B cell (primary cell): ENCODE results near the gene MIPOL1. TPM values are rescaled to one million over a fixed set of nuclear protein-coding genes. Genes with fewer than 3 reads are reported as not detected.

ENCODE experiments used
- ATAC-seq: fragments of 200-7000 bp; cut with Tn5 transposase; one replicate; pipeline ENCODE4 v1.10.0; 2021; ENCODE audit warnings: low read depth, mild to moderate bottlenecking, moderate number of reproducible peaks, moderate library complexity
- CTCF ChIA-PET: fragments of 350-600 bp; sonication (Branson Sonifier 250); formaldehyde crosslinking; loops from one replicate; lab custom pipeline; 2021; ENCODE audit warnings: antibody characterized with exemption, inconsistent platforms; lab: Charles Lee
- POLR2A ChIA-PET: fragments of 350-600 bp; sonication (Branson Sonifier 250); formaldehyde crosslinking; loops from one replicate; lab custom pipeline; 2021; ENCODE audit warnings: antibody characterized with exemption; lab: Charles Lee
- DNase-seq: peaks from one replicate; pipeline ENCODE4 v3.0.0; 2013
- H2AFZ ChIP-seq: 2 replicates; pipeline ENCODE4 v1.6.1; 2012; ENCODE audit warnings: mild to moderate bottlenecking, low read depth, low read length; ENCODE audit not compliant: insufficient read depth, poor library complexity, severe bottlenecking
- H3K27ac ChIP-seq, 2 donors: 1 replicate in 1 of 2; 2 replicates in 1 of 2; pipeline ENCODE4 v1.5.1; 2012 to 2013; ENCODE audit warnings: low read length in 2 of 2, mild to moderate bottlenecking in 2 of 2, moderate library complexity in 1 of 2
- H3K27me3 ChIP-seq, 4 experiments: fragments of 200-600 bp in 1 of 4; sonication (generic) in 1 of 4; replicated peaks in 1 of 4; 1 replicate in 2 of 4; 2 replicates in 2 of 4; pipeline versions ENCODE4 v1.6.1 to v1.7.0; 2013 to 2016; ENCODE audit warnings: low read length in 3 of 4, mild to moderate bottlenecking in 2 of 4, mixed read lengths in 1 of 4, moderate library complexity in 1 of 4; ENCODE audit not compliant: insufficient read depth in 4 of 4, control insufficient read depth in 3 of 4; ENCODE audit errors: control extremely low read depth in 1 of 4
- H3K36me3 ChIP-seq, 2 experiments: replicated peaks in 1 of 2; 1 replicate in 1 of 2; 2 replicates in 1 of 2; pipeline versions ENCODE4 v1.6.1 to v1.7.1; 2013; ENCODE audit warnings: low read length in 1 of 2; ENCODE audit not compliant: insufficient read depth in 2 of 2, control insufficient read depth in 1 of 2; ENCODE audit errors: control extremely low read depth in 1 of 2, extremely low read depth in 1 of 2
- H3K4me1 ChIP-seq, 2 donors: fragments of 200-600 bp in 1 of 2; sonication (generic) in 1 of 2; 1 replicate in 1 of 2; 2 replicates in 1 of 2; pipeline versions ENCODE4 v1.5.1 to v1.6.1; 2013 to 2017; ENCODE audit warnings: low read length in 2 of 2; ENCODE audit not compliant: control insufficient read depth in 2 of 2, insufficient read depth in 2 of 2
- H3K4me2 ChIP-seq: replicated peaks from 2 replicates; pipeline ENCODE3; 2012; ENCODE audit warnings: mild to moderate bottlenecking, low read depth, low read length; ENCODE audit not compliant: poor library complexity, severe bottlenecking
- H3K4me3 ChIP-seq, 5 experiments: fragments of 200-600 bp in 1 of 5; sonication (generic) in 1 of 5; 1 replicate in 3 of 5; 2 replicates in 2 of 5; pipeline versions ENCODE4 v1.5.1 to v1.7.0; 2011 to 2016; ENCODE audit warnings: low read length in 4 of 5, mild to moderate bottlenecking in 4 of 5, low read depth in 2 of 5, control low read depth in 1 of 5, moderate library complexity in 1 of 5; ENCODE audit not compliant: insufficient read depth in 1 of 5; ENCODE audit errors: control extremely low read depth in 1 of 5, extremely low read depth in 1 of 5
- H3K79me2 ChIP-seq: fragments of 200-600 bp; sonication (generic); one replicate; pipeline ENCODE4 v1.6.0; 2016; ENCODE audit warnings: low read length; ENCODE audit not compliant: control insufficient read depth, insufficient read depth
- H3K9ac ChIP-seq: fragments of 200-600 bp; sonication (generic); 2 replicates; pipeline ENCODE4 v1.6.1; 2017; ENCODE audit warnings: mild to moderate bottlenecking, low read length, moderate library complexity
- H3K9me3 ChIP-seq, 3 donors: one replicate each; pipeline versions ENCODE4 v1.6.1 to v1.7.1; 2013; ENCODE audit warnings: low read length in 2 of 3; ENCODE audit not compliant: control insufficient read depth in 2 of 3, insufficient read depth in 1 of 3; ENCODE audit errors: control extremely low read depth in 1 of 3
- H4K20me1 ChIP-seq: 2 replicates; pipeline ENCODE4 v1.6.0; 2012; ENCODE audit warnings: mild to moderate bottlenecking, low read length; ENCODE audit not compliant: insufficient read depth, control insufficient read depth, poor library complexity, severe bottlenecking
- H3K27ac Mint-ChIP-seq: one replicate; pipeline ENCODE4 v1.8.0; 2021; ENCODE audit warnings: mixed read lengths
- H3K27me3 Mint-ChIP-seq: one replicate; pipeline ENCODE4 v1.8.0; 2021; ENCODE audit warnings: mixed read lengths
- H3K4me1 Mint-ChIP-seq: one replicate; pipeline ENCODE4 v1.8.0; 2021; ENCODE audit warnings: mixed read lengths
- H3K4me3 Mint-ChIP-seq: one replicate; pipeline ENCODE4 v1.8.0; 2021; ENCODE audit warnings: mixed read lengths
- H3K9me3 Mint-ChIP-seq: one replicate; pipeline ENCODE4 v1.8.0; 2022; ENCODE audit warnings: mixed read lengths; ENCODE audit not compliant: insufficient read depth
- CTCF ChIP-seq: fragments of 200-600 bp; IDR thresholded peaks from one replicate; pipeline ENCODE4 v1.8.0; 2022; ENCODE audit warnings: antibody characterized with exemption, mild to moderate bottlenecking
- EZH2 ChIP-seq: IDR thresholded peaks from 2 replicates; pipeline ENCODE4 v1.6.1; 2012; ENCODE audit warnings: borderline replicate concordance, low read depth, mild to moderate bottlenecking, moderate library complexity, low read length; ENCODE audit not compliant: insufficient read depth, poor library complexity, severe bottlenecking
- WGBS: methylation state at CpG from one replicate; pipeline ENCODE4 v1.1.5; 2013; ENCODE audit warnings: missing lambda C conversion rate; ENCODE audit not compliant: insufficient coverage; 5-methylcytosine and 5-hydroxymethylcytosine counted together
- intact Hi-C: fragments of 100-400 bp; cut with micrococcal nuclease; formaldehyde crosslinking; loops from one replicate; pipeline ENCODE4 v1.10.0; 2022
- polyA plus RNA-seq: library from polyadenylated mRNA; depleted of rRNA; stranded (reverse); fragments of >200 nt; gene quantifications from 2 replicates; pipeline ENCODE4 v1.2.3, GENCODE V29; 2012
- total RNA-seq, 2 donors: library from RNA; stranded (reverse); fragments of 120-200 nt in 1 of 2; gene quantifications; 1 replicate in 1 of 2; 2 replicates in 1 of 2; pipeline versions ENCODE4 v1.2.3 to v1.2.4, GENCODE V29; 2013 to 2022

Gene MIPOL1
- total and polyA plus RNA-seq, 2 donors (not counting 1 experiment from before 2014, with no cell fraction given): 0.17 TPM; not detected in 1

- Mint-ChIP-seq H3K4me3 (no peak overlapping the region), H3K27ac (no peak overlapping the region), H3K9me3 (peaks cover 5% of the 10 kb centered on the region), H3K4me1 (no peaks in the 10 kb centered on the region), H3K27me3 (no peaks in the 10 kb centered on the region)
- ChIA-PET POLR2A (no interaction called here), CTCF (no interaction called here)
- no peak overlapping the region for H3K27ac ChIP-seq
- no peak for TF ChIP-seq EZH2
- no peak for TF ChIP-seq CTCF
- no peaks in the 10 kb centered on the region for H3K36me3 ChIP-seq
- H3K4me3 ChIP-seq: no peak overlapping the region
- no peak overlapping the region for H3K4me2 ChIP-seq
- H3K27me3 ChIP-seq: no peaks in the 10 kb centered on the region
- intact Hi-C loops: no loop called here
- WGBS: no CpG with 5 or more reads among the region's 3 CpGs
- H3K4me1 ChIP-seq: no peaks in the 10 kb centered on the region
- no peak overlapping the region for H3K9ac ChIP-seq
- no peak overlapping the region for H2AFZ ChIP-seq
- DNase-seq: no peak
- H3K9me3 ChIP-seq: peaks cover 0 to 5% (median 0%) of the 10 kb centered on the region in 3 donors
- ATAC-seq: no peak
- H4K20me1 ChIP-seq: no peaks in the 10 kb centered on the region
- H3K79me2 ChIP-seq: no peaks in the 10 kb centered on the region
These were observed 145.8 kb downstream of the MIPOL1 start for GRCh38 chr14:37343307-37344094.

- H3K27ac Mint-ChIP-seq: no peak overlapping the region
- DNase-seq (no peak), ATAC-seq (no peak)
- H3K4me1 Mint-ChIP-seq: no peaks in the 10 kb centered on the region
- Histone ChIP-seq H2AFZ (no peak overlapping the region), H3K27ac (no peak overlapping the region), H3K4me2 (no peak overlapping the region), H3K36me3 (no peaks in the 10 kb centered on the region), H4K20me1 (no peaks in the 10 kb centered on the region), H3K4me1 (no peaks in the 10 kb centered on the region), H3K4me3 (no peak overlapping the region), H3K79me2 (no peaks in the 10 kb centered on the region), H3K9me3 (peaks cover 0 to 6% (median 0%) of the 10 kb centered on the region in 3 donors), H3K27me3 (no peaks in the 10 kb centered on the region), H3K9ac (no peak overlapping the region)
- ChIA-PET POLR2A (no interaction called here), CTCF (no interaction called here)
- no peaks in the 10 kb centered on the region for H3K27me3 Mint-ChIP-seq
- intact Hi-C loops: no loop called here
- H3K4me3 Mint-ChIP-seq: no peak overlapping the region
- no peak for TF ChIP-seq CTCF
- TF ChIP-seq EZH2: no peak
- WGBS: 97% methylated on average over 9 of the region's 9 CpGs
- H3K9me3 Mint-ChIP-seq: peaks cover 4% of the 10 kb centered on the region
These were observed 165.9 kb downstream of the MIPOL1 start for GRCh38 chr14:37363661-37364060.
